Midbrain (tissue), 1 donor: ENCODE data around the gene MZT2A.
"Not testable (repeated sequence)": the region's sequence is repeated elsewhere in the genome, so short reads cannot be mapped to it uniquely, and the experiment has no call there.

Experiments
- DNase-seq: peaks from one replicate; lab custom pipeline; 2025; lab: John Stamatoyannopoulos, UW

MZT2A gene

DNA sequence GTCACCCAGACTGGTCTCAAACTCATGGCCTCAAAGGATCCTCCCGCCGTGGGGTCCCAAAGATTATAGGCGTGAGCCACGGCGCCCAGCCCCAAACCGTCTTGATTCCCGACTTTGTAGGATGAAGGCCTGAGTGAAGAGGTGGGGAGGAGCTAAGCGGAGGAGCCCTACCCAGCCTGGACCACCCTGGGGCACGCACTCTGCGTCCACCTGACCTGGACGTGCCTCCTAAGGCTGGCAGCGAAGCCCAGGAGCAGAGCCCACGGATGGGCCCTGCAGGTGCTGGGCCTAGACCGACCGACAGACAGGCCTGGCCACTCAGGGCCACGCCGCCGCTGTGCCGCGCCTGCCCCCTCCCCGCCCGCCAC is 744 bp downstream of the MZT2A start:
- not testable (repeated sequence) for DNase-seq

DNA sequence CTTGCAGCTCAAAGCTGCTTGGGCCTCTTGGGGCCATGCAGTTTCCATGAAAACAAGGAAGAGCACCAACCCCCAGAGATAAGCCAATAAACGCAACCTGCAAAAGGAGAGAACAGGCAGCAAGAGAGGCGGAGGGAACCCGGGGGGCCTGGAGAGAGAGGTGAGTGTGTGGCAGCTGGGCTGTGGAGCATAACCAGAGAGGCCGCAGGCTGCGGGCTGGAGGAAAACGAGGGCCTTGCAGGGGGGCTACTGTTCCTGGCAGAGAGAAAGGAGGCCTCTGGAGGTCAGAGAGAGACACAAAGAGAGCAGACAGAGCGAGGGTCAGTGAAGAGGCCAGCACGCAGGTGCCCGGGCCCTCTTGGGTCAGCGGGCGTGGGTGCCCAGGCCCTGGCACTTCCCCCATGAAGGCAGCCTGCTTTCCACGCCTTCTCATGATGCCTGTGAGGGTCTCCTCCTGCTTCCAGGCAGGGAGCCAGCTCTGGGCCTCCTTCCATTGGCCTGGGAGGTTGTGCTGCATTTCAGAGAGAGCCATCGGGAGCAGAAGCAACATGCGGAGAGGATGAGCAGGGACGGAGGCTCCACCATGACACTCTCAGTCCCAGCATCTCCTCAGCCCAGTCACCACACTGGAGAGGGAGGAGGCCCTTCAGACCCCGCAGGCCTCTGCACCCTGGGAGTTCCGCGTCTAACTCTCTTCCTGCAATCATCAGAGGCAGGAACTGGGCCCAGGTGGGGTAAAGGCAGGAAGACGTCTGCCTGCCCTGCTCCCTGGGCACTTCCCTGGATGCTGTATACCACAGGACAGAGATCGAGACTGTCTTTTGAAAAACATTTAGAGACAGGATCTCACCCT is 1.4 kb downstream of the MZT2A start:
- DNase-seq: not testable (repeated sequence)

DNA sequence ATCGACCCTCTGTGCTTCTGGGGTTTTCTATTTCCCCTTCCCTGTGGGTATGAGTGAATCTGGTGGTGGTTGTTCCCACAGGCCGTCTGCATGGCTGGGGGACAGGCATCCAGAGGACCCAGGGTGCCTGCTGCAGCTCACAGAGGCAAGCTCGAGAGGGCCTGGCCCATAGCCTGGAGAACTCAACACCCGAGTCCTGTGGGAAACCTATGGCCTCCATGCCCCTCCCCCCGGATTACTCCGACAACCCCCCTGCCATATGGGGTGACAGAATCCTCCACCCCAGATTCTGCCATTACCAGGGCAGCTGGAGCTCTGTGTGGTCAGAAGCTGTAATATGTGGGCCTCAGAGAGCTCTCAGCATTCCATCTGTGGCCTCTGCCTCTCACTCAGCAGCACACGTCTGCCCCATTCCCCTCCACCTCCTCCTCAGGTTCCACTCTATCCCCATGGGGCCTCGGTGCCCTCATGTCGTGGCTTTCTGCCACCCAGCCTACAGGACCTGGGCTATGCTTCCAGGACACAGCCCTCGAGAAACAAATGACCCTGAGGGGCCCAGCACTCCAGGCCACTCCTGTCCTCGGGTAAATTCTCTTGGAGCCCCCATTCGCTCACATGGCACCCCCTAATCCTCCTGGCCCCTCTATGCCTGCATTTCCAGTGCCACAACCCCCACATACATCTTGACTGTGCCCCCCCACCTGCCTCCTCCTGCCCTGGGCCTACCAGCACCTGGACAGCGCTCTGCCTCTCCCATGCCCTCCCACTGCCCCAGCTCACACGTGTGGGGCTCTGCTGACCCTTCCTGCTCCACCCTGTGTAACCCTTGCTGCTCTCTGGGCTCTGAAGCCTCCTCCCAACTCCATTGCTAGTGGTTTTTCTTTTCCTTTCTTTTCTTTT is 3.6 kb downstream of the MZT2A start:
- no peak for DNase-seq

DNA sequence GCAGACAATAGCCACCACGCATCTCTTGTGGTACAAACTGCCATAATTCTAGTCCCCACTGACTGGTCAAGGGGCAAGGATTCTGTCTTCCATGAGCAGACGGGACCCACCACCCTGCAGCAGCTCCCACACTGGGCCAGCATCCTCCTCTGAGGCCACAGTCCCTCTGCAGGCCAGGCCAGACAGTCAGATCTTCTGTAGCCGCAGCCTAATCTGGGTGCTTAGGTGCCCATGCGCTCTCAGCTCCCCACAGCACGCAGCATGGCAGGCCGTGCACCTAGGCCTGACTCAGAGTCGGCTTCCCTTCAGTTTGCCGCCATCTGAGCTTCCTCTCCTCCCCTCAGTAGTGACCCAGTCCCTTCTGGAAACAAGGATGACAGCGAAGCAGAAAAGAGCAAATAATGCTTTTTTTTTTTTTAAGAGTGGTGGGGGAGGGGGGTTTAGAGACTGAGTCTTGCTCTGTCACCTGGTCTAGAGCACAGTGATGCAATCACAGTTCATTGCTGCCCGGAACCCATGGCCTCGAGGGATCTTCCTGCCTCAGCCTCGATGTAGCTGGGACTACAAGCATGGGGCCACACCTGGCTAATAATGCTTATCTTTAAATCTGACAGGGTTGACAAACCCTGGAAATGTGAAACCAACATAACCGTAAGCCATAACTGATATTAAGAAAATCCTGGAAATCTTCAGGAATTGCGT is 5.8 kb downstream of the MZT2A start:
- DNase-seq: not testable (repeated sequence)

DNA sequence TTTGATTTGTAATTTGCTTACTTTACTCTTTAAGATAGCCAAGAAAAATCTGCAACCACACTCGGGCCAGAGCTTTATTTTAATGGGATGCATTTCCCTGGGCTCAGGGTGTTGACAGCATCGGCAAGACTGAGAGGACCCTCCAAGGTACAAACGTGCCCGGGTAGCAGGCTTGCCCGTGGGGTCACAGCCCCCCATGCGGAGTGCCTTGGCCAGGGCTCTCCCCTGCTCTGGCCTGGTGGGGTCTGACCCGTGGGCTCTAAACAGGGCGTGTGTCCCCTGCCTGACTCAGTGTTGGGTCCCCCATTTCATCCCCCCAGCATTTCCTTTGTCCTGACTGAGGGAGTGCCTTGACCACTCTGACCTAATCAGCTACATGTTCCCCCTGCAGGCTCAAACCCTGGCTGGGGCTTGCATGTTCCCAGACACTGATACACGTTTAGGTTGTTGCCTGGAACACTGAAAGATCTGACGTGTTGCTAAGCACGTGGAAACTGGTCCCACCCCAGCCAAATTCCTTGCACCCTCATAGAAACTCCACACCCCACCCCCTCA is 7.2 kb downstream of the MZT2A start:
- not testable (repeated sequence) for DNase-seq

DNA sequence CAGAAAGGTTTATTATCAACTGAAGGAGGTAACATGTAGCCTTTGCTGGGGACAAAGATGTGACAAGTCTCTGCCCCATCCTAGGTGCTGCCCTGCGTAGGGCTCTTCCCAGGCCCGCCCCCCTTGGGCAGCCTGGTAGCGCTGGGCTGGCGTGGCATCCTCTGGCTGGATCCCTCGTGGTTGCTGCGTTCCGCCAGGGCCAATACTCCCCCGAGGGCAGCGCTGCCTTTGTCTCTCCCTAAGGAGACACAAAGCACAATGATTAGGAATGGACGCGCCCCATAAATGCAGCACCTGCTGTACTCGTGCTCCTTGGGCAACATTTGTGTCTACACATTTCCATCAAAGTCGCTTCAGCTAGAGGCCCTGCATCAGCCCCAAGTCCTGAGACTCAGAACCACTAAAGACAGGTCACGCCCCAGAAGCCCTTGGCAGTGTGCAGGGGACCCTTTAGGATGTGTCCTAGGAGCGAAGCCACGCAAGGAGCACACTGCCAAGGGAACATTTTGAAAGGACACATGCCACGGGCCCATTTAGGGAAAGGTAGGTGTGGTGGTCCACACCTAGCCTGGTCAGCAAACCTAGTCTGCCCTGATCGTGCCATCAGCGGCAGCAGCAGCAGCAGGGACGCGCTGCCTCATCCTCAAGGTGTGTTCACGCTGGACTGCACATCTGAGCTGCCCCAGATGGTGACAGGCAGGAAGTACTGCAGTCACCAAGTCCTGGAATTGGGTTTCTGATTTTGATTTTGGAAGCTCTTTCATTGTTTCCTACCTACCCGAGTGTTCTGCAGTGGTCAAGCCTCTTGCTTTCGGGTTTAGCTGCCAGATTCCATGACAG is 8.0 kb downstream of the MZT2A start:
- DNase-seq: not testable (repeated sequence)

DNA sequence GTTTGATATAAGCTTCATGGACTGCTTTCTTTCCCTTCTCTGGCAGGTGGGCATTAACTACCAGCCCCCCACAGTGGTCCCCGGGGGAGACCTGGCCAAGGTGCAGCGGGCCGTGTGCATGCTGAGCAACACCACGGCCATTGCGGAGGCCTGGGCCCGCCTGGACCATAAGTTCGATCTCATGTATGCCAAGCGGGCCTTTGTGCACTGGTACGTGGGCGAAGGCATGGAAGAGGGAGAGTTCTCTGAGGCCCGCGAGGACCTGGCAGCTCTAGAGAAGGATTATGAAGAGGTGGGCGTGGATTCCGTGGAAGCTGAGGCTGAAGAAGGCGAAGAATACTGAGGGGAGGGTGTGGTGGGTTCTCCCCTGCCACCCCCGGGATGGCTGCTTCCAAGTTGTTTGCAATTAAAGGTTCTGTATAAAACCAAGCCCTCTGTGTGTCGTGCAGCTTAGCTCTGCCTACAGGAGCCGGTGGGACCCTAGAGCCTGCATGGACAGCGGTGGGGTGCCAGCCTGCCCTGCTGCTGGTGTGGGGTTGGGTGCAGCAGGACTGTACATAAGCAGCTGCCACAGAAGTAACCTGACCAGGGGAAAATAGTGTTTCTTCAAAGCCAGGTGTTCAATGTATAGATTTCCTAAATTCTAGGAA is 9.6 kb downstream of the MZT2A start:
- not testable (repeated sequence) for DNase-seq

DNA sequence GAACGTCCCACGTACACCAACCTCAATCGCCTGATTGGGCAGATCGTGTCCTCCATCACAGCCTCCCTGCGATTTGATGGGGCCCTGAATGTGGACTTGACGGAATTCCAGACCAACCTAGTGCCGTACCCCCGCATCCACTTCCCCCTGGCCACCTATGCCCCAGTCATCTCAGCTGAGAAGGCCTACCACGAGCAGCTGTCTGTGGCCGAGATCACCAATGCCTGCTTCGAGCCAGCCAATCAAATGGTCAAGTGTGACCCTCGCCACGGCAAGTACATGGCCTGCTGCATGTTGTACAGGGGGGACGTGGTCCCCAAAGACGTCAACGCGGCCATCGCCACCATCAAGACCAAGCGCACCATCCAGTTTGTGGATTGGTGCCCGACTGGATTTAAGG is 11.8 kb downstream of the MZT2A start:
- DNase-seq: not testable (repeated sequence)

DNA sequence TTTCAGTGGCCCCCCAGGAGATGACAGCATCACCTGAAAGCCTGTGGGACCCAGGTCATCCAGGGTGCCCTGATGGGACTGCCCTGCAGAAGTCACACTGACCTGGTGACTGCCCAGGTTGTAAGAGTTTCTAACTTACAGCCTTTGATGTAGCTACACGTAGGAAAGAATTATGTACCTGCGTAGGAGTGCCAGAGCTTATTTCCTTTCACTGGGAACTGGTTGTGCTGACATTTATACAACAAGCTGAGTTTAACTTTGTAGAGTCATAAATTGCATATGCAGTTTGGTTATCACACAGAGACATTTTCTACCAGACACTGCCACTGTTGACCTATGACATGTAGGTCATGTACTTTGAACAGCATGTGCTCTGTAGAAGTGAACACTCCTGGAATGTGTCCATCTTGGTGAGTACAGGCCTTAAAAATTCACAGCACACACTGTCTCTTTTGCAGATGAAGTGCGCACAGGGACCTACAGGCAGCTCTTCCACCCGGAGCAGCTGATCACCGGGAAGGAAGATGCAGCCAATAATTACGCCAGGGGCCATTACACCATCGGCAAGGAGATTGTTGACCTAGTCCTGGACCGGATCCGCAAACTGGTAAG is 13.2 kb downstream of the MZT2A start:
- not testable (repeated sequence) for DNase-seq

DNA sequence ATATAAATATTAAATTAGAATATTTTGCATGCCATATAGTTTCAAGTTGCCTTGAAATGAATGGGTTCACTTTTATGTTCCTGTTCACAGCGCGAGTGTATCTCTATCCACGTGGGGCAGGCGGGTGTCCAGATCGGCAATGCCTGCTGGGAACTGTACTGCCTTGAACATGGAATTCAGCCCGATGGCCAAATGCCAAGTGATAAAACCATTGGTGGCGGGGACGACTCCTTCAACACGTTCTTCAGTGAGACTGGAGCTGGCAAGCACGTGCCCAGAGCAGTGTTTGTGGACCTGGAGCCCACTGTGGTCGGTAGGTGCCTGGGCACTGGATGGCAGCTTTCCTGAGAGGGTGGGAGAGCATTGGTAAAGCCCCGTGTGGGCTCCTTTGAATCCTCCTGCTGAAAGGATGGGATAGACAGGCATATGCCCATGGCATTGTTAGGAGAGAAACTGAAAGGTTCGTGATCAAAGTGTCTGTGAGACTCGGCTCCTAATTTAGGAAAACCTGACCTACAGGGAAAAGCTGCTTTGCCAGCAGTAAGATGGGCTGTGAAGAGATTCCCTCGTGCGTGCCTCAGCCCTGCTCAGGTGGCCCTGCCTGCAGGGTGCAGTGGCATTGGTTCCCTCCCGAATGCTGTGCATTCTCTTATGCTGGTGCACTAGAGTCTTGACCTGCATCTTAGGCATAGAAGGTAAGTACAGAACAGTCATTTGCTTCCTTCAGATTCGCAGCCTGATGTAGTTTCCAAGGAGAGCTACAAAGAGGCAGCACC is 13.9 kb downstream of the MZT2A start:
- DNase-seq: not testable (repeated sequence)

DNA sequence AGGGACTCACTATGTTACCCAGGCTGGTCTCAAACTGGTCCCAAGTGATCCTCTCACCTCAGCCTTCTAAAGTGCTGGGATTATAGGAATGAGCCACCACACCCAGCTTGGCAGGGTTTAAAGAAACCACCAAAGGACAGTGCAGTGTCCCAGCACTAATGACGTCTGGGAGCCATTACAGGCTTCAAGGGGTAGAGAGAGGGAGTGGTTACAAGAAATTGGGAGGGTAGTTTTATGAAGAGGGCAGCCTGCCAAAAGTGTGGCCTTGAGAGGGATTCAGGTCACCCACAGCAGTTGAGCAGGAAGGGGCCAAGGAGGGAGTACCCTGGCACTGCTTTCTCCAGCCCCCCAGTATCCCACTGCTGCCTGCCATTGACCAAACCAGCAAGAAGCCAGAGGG is 15.0 kb downstream of the MZT2A start:
- DNase-seq: not testable (repeated sequence)

DNA sequence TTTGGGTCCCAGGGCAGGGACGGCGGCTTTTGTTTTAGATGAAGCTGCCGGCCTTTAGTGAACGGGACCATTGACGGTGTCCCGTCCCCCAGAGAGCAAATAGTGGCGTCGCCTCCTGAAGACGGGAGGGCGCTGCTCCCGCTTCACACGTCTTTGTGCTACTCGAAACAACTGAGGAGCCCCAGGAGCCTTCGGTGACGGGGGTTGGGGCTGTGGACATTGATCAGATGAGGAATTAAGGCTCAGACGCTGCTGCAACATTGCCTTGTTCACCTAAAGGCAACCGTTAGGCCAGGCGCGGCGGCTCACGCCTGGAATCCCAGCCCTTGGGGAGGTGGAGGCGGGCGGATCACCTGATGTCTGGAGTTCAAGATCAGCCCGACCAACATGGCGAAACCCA is 15.8 kb downstream of the MZT2A start:
- DNase-seq: not testable (repeated sequence)

DNA sequence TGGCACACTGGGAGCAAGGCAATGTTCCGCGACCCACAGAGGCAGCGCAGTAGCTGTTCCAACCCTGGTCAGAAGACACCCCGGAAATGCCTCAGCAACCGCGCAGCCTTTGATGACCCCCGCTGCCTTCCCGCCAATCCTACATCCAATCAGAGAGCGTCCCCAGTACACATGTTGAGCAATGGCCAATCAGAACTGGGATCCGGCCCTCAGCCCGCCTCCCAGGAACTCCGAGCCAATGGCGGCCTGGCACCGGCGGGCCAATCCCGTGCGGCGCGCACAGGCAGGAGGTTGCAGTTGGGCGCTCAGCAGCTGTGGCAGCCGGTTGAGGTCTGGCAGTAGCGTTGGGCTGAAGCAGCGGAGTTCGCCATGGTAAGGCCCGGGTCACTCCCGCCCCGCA is 16.4 kb downstream of the MZT2A start, which contains the start of gene TUBA3D:
Gene TUBA3D, plus strand, starts transcription at position 289 of the 400 bp plus-strand sequence. Its CDS starts 81 bp downstream, at position 370.
- no peak for DNase-seq

DNA sequence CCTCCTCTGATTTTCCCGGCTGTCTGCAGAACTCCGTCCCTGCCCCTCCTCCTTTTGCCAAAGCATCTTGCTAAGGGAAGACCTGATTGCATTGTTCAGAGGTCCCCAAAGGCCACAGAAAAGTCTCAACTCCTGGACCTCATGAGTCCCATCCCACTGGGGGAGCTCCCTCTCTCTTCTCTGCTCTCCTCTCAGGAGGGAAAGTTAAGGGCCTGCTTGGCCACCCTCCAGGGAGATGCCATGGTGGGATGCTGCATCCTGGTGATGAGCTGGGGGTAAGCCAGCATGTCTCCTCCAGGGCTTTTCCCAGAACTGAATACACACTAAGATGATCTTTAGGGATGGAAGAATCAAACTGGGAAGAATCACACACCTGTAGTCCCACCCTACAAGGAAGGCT is 18.9 kb downstream of the MZT2A start:
- DNase-seq: not testable (repeated sequence)

DNA sequence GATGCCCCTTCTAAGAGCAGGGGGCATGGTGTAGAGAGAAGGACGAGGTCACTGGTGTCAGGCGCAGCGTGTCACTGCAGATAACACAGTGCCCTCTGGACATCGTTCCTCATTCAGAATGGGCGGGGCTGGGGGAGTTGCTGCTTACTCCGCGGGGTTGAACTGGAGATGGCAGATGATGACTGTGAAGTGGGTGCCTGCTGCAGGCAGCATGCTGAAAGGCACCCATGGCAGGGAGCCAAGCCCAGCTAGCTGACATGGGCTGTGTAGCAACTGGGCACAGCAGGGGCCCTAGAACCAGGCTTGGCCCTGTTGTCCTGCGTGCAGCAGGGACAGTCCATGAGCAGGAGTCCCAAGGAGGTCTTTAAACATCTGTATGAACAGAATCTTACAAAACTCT is 20.6 kb downstream of the MZT2A start:
- DNase-seq: not testable (repeated sequence)

DNA sequence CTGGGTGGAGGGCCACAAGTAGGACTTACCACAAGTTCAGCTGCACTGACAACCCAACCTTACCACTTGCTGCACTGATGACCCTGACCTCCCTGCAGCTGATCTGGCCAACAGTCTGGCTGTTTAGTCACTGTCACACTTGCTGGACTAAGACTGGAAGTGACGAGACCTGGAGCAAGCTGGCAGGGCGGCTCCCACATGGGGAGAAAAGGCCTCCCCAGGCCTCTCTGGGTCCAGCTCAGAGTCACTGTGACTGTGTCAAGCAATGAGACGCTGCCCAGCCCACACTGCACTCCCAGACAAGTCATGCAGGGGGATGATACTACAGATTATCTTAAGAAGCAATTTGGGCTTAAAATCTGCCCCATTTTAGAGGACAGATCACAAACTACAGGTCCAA is 21.3 kb downstream of the MZT2A start:
- not testable (repeated sequence) for DNase-seq

DNA sequence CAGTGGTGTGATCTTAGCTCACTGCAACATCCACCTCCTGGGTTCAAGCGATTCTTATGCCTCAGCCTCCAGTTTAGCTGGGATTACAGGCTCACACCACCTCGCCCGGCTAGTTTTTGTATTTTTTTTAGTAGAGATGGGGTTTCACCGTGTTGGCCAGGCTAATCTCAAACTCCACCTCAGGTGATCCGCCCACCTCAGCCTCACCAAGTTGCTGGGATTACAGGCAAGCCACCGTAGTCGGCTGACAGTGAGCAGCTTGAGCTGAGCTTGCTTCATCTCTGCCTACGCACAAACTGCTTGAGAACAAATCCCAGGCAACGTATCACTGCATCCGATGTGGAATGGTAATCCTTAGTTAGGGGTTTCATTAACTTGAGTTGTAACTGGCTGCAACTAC is 24.5 kb downstream of the MZT2A start:
- DNase-seq: not testable (repeated sequence)

DNA sequence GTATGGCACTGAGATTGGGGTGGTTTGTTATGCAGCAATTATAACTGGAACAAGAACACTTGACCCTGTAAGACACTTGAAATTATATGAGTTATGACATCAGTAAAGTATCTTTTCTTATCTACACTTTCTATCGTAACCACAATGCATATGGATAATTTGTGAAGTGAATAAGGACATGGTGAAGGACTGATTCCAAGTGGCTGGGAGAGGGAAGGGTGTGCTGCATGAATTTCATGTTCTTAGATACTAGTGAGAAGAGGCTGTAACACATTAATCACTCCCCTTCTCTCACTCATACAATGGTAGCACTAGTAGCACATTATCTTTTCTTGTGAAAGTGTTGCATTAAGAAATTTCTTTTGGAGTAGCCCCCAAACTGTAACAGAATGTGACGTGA is 37.3 kb downstream of the MZT2A start:
- not testable (repeated sequence) for DNase-seq
